Measurements from ENCODE around the gene COG4.

Gene COG4

GRCh38 chr16:70478912-70479341 is 44.4 kb downstream of the COG4 start:
- TF ChIP-seq CTCF (conservative IDR thresholded peaks at IDR 0.05) (no peak), ZFX (IDR thresholded peaks at IDR 0.05) (no peak)
- H3K27ac ChIP-seq = no peak overlapping the region

- no peak overlapping the region for H3K27ac ChIP-seq
These were observed 45.2 kb downstream of the COG4 start for GRCh38 chr16:70478169-70478568.

GRCh38 chr16:70476272-70477020 is 46.9 kb downstream of the COG4 start:
- no peak for TF ChIP-seq CTCF (conservative IDR thresholded peaks at IDR 0.05)
- TF ChIP-seq ZFX (IDR thresholded peaks at IDR 0.05) = no peak
- H3K27ac ChIP-seq = no peak overlapping the region

More at GRCh38 chr16:70478169-70478568, 45.2 kb downstream of the COG4 start:
- TF ChIP-seq ZFX (IDR thresholded peaks at IDR 0.05) (no peak), CTCF (conservative IDR thresholded peaks at IDR 0.05) (no peak)

- TF ChIP-seq CTCF (conservative IDR thresholded peaks at IDR 0.05) (no peak), ZFX (IDR thresholded peaks at IDR 0.05) (no peak)
- H3K27ac ChIP-seq = no peak overlapping the region
These were observed 48.1 kb downstream of the COG4 start for GRCh38 chr16:70475054-70475871.

GRCh38 chr16:70474320-70475053 is 48.9 kb downstream of the COG4 start:
- no peak overlapping the region for H3K27ac ChIP-seq
- TF ChIP-seq CTCF (conservative IDR thresholded peaks at IDR 0.05) (no peak), ZFX (IDR thresholded peaks at IDR 0.05) (no peak)

- no peak overlapping the region for H3K27ac ChIP-seq
- TF ChIP-seq ZFX (IDR thresholded peaks at IDR 0.05) (no peak), CTCF (conservative IDR thresholded peaks at IDR 0.05) (no peak)
These were observed 49.7 kb downstream of the COG4 start for GRCh38 chr16:70473446-70474319.

Data from C4-2B (cell line).